GM19025 (cell line): ENCODE data around the gene VENTX.
"Not testable (repeated sequence)": the region's sequence is repeated elsewhere in the genome, so short reads cannot be mapped to it uniquely, and the experiment has no call there.

ENCODE experiments used
- ATAC-seq: cut with Tn5 transposase; IDR thresholded peaks from one replicate; pipeline ENCODE4 v1.9.1; 2021; ENCODE audit warnings: mild to moderate bottlenecking, low read depth, moderate library complexity; ENCODE audit not compliant: unreplicated experiment

VENTX gene

DNA sequence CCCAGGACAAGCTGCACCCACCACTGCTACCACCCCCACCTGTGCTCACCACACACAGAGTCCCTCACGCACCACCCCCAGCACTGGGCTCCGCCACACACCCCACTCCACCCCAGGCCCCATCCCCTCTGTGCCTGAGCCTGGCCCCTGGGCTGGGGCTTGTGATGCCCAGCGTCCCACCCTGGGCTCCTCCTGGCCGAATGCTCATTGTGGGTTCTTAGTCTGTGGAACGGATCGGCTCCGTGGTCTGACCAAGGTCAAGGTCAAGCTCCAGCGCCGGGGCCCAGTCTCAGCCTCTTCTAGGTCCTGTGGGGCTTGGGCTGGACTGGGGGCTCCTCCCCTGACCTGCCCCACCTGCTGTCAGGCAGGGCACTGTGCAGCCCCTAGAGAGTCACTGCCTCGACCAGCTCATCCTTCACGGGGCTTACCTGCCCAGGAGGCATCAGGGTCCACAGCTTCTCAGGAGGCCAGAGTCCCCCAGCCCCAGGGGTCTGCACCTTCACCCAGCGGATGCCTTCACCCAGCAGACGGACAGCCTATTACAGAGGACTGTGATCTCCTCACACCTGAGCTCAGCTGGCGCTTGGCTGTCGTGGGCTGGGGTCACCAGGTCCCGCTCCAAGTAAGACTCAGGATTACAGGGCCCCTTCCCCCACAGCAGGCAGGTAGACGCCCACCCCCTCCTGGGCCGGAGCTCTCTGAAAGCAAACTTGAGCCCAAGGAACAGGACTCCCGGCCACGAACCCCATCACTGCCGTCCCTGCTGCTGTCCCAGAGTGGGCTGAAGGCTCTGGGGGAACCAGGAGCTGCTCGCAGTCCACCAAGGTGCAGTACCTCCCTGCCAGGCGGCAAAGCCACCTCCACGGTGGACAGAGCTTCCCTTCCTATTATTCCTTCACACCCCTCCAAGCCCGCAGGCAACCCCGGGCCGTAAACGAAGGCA is 22.9 kb upstream of the VENTX start:
- no peak for ATAC-seq

DNA sequence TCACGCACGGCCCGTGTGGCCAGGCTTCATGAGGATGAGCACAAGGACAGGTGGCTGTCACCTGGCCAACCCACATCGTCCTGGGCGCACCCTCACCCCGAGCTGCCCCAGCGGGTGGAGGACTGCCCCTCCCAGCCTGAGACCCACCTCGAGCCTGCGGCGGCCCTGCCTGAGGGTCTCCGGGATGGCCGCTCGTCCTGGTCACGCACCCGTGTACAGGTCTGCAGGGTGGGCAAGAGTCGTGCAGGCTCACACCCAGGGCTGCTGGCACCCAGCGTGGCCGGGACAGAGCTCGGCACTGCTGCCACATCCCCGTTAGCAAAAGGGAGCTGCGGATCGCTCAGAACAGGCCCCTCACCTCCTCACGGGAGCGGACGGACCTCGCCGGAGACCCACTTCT is 22.1 kb upstream of the VENTX start:
- ATAC-seq: no peak

DNA sequence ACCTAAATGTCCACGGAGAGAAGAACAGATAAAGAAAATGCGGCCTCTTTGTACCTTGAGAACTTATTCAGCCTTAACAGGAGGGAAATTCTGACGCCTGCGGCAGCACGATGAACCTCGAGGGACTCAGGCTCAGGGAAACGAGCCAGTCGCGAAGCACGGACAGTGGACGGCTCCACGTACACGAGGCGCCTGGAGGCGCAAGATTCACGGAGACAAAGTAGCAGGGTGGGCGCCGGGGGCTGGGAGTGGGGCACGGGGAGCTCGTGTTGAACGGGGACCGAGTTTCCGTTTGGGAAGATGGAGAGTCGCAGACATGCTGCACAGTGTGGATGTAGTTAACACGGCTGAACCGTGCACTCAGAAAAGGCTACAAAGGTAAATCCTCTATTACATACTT is 20.9 kb upstream of the VENTX start:
- ATAC-seq: no peak

DNA sequence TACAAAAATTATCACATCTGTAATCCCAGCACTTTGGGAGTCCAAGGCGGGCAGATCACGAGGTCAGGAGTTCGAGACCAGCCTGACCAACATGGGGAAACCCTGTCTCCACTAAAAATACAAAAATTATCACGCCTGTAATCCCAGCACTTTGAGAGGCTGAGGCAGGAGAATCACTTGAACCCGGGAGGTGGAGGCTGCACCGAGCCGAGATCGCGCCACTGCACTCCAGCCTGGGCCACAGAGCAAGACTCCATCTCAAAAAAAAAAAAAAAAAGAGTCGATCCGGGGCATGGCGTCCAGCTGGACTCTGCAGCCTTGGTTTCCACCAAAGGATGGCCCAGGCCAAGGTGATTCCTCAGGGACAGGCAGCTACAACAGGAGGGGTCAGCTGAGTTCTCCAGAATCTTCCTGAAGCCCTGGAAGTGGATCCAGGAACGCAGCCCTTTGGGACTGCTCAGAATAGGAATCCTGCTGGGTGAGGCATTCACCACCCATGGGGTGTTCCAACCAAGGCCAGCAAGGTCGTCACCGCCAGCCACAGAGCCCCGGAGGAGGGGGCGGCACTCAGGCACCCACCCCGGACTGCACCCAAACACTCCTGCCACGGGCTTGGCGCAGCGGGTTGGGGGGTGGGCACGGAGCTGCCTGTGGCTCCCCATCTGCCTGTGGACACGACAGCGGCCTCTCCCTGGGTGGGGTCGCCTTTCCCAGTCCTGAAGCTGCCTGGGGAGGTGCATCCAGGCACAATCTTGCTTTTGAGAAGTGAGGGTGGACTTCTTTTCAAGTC is 19.7 kb upstream of the VENTX start:
- ATAC-seq: no peak

DNA sequence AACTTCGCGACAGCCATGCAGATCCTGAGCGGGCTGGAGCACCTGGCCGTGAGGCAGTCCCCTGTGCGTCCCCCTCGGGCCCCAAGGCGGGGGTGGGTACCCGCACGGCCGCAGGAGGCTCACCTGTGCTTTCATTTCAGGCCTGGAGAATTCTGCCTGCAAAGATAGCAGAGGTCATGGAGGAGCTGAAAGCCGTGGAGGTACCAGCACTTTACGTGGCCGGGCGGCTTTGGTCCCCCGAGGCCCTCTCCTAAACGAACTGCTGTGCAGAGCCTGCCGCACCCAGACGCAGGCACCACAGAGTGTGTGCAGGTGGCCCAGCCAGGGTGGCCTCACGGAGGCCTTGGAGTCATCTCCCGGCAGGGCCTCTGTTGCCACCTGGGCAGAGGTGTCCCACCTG is 18.8 kb upstream of the VENTX start:
- ATAC-seq: no peak

DNA sequence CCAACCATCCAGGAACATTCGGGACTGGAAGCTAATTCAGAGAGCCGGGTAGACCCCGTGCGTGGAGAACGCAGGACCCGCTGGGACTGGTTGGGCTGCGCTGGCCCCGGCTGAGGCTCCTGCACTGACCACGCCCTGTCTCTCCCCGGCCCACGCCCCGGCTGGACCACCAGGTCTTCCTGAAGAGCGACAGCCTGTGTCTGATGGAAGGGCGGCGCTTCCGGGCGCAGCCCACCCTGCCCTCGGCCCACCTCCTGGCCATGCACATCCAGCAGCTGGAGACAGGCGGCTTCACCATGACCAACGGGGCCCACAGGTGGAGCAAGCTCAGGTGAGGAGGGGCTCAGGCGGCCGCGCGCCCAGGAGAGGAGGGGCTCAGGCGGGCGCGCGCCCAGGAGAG is 17.9 kb upstream of the VENTX start:
- ATAC-seq: no peak

DNA sequence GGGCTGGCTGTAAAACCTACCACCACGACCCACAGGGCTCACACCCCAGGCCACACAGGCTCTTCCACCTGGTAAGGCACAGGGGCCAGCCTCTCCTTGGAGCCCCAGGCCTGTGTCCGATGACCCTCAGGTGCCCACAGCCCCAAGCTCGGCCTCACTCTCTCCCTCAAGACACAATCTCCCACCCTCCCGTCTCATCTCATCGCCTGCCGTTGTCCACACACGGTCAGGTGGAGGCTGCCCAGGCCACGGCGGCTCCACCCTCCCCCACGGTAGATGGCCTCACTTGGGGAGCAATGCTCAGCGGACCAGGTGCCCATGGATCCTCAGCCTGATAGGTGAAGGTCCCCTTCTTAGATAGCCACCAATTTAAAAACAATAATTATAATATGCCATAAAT is 16.3 kb upstream of the VENTX start:
- no peak for ATAC-seq

DNA sequence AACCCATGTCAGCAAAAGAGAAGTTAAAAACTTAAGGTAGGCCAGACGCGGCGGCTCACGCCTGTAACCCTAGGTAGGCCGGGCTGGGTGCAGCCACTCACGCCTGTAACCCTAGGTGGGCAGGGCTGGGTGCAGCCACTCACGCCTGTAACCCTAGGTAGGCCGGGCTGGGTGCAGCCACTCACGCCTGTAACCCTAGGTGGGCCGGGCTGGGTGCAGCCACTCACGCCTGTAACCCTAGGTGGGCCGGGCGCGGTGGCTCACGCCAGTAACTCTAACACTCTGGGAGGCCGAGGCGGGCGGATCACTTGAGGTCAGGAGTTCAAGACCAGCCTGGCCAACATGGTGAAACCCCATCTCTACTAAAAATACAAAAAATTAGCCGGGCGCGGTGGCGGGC is 15.9 kb upstream of the VENTX start:
- not testable (repeated sequence) for ATAC-seq

DNA sequence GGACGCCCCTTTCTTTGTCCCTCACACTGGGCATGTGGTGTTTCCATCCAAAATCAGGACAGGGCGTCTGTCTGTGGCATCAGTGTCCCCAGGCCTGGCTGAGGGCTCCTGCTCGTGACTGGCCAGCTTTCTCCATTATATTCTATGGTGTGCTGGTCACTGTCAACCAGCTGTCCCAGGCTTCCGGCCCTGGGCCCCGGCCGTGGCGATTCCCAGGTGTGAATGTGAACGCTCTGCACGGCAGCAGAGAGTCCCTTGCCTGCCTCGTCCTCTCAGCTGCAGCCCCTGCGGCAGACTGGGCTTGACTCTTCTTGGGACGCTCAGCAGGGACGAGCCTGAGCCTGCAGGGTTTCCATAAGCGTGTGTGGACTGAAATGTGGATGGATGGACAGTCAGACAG is 13.6 kb upstream of the VENTX start:
- ATAC-seq: no peak

DNA sequence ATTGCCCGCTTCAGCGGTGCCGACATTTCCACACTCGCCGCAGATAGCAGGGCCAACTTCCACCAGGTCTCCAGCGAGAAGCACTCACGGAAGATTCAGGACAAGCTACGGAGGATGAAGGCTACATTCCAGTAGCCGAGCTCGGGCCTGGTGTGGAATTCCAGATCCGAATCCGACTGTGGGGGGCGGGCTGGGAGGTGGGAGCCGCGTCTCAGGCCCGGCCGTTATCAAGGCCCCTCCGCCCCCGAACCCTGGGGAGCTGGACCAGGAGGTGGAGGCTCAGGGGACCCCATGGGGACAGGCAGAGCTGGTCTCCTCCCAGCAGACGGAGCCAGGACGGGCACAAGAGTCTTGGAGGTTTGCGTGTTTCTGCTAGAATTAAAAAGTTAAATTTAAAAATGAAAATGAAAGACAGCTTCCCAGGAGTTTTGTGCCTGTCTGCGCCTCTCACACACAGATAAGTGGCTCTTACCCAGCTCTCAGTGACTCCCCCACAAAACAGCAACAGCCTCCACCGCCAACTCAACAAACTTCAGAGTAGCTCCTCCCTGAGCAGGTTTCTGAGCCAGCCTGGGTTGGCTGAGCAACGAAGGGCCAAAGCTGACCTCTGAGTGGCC is 12.8 kb upstream of the VENTX start:
- ATAC-seq: no peak

DNA sequence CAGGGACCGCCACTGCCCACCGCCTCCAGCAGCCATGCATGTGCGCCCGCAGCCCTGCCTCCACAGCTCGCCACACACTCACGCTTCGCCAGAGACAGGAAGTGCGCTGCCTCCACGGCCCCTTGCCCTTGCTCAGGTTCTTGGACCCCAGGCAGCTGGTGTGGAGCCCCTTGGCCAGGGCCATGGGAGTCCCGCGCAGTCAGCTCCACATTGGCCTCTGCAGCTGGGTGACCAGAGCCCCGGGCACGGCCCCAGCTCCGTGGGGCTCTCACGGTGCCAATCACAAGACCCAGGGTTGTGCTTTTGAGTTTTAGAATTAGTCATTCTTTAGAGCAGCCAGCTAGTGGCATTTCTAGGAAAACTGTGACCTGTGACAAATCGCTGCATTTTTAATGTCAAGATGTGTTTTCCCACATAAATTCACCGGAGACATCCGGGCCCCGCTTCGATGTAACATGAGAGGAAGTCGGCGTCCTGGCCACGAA is 11.9 kb upstream of the VENTX start:
- no peak for ATAC-seq

DNA sequence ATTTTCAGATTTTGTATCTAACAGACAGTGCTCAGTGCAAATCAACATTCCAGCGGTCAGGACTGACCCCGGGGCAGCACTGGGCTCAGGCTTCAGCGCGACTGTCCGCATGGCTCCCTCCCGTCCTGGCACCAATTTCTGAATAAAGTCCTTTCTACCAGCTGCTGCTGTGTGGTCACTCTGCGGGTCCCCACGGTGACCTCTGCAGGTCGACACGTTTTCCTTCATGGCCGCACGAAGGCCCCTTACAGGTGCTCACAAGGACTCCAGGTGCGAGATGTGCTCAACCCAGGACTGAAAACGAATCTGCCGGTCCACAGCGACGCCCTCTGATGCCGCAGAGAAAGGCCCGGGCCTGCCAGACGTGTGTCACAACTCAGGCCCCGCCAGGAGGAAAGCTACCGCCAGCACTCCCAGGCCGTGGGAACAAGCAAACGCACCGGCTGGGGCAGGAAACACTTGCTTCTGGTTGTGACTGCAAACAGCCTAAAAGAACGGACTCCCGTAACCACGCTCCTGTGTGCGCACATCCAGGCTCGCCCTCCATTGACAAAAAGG is 11.3 kb upstream of the VENTX start:
- no peak for ATAC-seq

DNA sequence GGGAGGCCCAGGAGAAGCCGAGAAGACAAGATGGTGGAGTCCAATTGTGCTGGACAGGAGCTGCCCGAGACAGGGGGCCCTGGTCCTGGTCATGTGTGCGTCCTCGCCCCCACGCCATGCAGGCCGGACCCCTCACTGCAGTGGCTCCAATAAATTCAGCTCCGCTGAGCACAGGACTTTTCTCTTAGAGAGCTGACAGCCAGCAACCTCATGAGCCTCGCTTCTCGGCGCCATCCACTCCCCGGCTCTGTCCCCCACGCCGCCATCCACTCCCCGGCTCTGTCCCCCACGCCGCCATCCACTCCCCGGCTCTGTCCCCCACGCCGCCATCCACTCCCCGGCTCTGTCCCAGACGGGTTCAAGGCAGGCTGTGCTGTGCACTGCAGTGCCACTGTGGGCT is 10.4 kb upstream of the VENTX start:
- no peak for ATAC-seq

DNA sequence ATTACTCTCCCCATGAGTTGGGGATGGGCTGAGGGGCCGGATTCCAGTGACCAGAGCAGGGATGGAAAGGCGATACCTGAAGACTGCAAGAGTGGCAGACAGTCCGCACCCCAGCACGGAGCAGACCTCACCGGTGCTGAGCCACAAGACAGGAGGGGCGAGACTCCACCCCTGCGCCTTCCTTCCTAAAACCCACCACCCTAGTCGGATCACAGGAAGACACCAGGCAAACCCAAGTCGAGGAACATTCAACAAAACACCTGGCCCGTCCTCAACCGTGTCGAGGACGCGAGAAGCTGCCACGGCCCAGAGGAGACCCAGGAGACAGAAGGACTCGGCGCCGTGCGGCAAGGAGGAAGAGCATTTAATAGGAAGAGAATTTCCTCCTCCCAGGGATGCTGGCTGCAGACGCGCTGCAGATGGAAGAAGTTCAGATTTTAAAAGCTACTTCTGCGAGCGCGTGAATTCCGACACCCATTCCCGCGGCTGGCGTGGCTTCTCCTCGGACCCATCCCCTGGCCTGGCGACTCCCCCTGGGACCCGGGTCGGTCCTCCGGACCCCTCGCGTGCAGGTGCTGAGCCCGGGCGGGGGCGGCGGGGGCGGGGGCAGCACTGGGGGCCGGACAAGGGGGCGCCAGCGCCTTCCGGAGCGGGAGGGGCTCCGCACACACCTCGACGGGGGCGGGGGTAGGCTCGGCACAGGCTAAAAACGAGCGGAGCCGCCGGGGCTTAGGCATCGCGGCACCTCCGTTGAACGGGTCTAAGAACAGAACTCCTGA is 8.2 kb upstream of the VENTX start:
- no peak for ATAC-seq

DNA sequence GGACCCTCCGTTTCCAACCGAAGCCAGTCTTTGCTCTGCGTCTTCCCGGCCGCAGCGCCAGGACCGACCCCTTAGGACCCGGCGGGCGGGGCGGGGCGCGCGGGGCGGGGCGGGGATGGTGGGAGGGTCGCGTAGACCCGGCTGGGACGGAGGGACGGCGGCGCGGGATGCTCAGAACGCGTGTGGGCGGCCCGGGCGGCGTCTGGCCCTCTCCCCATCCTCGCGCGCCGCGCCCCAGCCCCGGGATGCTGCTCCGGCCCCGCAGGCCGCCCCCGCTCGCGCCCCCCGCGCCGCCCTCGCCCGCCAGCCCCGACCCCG is 7.7 kb upstream of the VENTX start, which contains the start of gene UTF1:
UTF1 (plus strand) TSS at position 174 of the 318 bp plus-strand sequence; CDS start at position 246, 72 bp downstream.
- no peak for ATAC-seq

DNA sequence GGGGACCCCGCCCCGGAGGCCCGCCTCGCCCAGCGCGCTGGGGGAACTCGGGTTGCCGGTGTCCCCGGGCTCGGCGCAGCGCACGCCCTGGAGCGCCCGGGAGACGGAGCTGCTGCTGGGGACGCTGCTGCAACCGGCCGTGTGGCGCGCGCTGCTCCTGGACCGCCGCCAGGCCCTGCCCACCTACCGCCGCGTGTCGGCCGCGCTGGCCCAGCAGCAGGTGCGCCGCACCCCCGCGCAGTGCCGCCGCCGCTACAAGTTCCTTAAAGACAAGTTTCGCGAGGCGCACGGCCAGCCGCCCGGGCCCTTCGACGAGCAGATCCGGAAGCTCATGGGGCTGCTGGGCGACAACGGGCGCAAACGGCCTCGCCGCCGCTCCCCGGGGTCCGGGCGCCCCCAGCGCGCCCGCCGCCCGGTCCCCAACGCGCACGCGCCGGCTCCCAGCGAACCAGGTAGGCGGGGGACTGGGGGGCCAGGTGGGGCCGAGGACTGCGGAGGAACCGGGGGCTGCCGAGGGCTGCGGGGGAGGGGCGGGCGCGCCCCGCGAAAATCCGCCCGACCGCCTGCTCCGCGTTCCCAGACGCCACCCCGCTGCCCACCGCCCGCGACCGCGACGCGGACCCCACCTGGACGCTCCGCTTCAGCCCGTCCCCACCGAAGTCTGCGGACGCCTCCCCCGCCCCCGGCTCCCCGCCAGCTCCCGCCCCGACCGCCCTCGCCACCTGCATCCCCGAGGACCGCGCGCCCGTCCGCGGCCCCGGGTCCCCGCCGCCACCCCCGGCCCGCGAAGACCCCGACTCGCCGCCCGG is 7.1 kb upstream of the VENTX start:
- no peak for ATAC-seq

DNA sequence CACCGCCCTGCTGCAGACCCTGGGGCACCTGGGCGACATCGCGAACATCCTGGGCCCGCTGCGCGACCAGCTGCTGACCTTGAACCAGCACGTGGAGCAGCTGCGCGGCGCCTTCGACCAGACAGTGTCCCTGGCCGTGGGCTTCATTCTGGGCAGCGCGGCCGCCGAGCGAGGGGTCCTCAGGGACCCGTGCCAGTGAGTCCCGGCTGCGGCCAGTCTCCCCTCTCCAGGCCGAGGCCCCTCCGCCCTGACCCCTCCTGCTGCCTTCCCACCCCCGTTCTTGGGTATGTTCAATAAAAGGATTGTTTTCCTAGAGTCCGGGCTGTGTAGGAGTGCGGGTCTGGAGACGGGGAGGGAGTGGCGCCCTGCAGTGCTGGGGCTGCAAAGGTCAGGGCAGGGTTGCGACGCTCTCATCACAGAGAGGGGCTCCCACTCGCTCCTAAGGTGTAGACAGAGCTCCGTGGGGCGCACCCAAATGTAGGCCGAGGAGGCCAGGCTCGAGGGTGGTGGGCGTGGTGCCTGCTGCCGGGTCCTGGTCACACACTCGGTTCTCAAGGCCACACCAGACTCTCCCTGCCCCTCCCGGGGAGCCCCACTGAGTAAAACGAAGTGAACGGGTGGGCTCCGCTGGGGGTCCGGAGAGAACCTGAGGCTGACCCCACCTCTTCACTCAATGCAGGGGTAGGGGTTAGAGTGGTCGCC is 6.3 kb upstream of the VENTX start:
- no peak for ATAC-seq

DNA sequence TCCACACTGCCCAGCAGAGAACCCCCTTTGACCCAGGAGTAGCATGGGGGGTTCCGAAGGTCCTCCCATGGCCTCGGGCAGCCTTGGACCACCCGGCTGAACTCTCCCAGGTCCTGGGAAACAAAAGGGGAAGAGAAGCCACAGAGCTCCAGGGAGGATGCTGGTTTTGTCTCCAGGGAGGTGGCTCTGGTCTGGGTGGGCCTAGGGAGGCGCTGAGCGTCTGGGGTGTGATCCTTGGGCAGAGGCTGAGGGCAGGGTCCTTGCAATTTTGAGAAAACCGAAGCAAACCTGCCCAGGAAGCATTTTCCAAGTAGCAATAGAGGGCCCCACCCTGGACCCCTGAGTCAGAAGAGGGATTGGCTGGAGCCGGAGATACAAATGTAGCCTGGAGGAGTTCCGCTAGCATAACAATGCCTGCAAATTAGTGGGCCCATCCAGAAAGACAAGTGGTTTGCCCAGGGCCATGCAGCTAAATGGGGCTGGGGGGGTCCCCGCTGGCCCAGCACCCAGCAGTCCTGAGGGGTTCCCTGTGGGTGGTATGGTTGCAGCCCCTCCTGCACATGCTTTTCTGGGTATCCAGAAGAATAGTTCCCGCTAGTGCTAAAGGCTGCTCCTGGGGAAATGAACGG is 5.6 kb upstream of the VENTX start:
- no peak for ATAC-seq
